ENCODE results near the gene CDC42EP4. TPM values are rescaled to one million over a fixed set of nuclear protein-coding genes. Genes with fewer than 3 reads are reported as not detected.

Gene CDC42EP4
- total RNA-seq, 1 donor = 16.3 TPM

GRCh38 chr17:73307130-73307529 lies 4.7 kb downstream of the CDC42EP4 start:
- DNase-seq (ENCODE audit: insufficient read length, low spot score, missing footprints) = no peak
- Histone ChIP-seq H3K4me2 (ENCODE audit: insufficient read depth, low read length) (no peak overlapping the region), H3K27ac (ENCODE audit: low read depth, low read length) (no peak overlapping the region), H3K4me1 (ENCODE audit: insufficient read depth, low read length) (peaks cover 67% of the 10 kb centered on the region), H3K36me3 (ENCODE audit: insufficient read depth, low read length) (no peaks in the 10 kb centered on the region), H2AFZ (ENCODE audit: low read length) (no peak overlapping the region), H4K20me1 (ENCODE audit: insufficient read depth, low read length) (peaks cover 10% of the 10 kb centered on the region), H3K9me3 (ENCODE audit: low read depth, low read length) (no peaks in the 10 kb centered on the region), H3K79me2 (ENCODE audit: insufficient read depth, low read length) (peaks cover 68% of the 10 kb centered on the region), H3K27me3 (ENCODE audit: insufficient read depth, low read length) (no peaks in the 10 kb centered on the region), H3K4me3 (ENCODE audit: insufficient read depth, low read length) (no peak overlapping the region)
- TF ChIP-seq, protein P1, sequence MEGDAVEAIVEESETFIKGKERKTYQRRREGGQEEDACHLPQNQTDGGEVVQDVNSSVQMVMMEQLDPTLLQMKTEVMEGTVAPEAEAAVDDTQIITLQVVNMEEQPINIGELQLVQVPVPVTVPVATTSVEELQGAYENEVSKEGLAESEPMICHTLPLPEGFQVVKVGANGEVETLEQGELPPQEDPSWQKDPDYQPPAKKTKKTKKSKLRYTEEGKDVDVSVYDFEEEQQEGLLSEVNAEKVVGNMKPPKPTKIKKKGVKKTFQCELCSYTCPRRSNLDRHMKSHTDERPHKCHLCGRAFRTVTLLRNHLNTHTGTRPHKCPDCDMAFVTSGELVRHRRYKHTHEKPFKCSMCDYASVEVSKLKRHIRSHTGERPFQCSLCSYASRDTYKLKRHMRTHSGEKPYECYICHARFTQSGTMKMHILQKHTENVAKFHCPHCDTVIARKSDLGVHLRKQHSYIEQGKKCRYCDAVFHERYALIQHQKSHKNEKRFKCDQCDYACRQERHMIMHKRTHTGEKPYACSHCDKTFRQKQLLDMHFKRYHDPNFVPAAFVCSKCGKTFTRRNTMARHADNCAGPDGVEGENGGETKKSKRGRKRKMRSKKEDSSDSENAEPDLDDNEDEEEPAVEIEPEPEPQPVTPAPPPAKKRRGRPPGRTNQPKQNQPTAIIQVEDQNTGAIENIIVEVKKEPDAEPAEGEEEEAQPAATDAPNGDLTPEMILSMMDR (IDR thresholded peaks at IDR 0.05; ENCODE audit: extremely low read depth, low read depth, low read length) = no peak

DNA sequence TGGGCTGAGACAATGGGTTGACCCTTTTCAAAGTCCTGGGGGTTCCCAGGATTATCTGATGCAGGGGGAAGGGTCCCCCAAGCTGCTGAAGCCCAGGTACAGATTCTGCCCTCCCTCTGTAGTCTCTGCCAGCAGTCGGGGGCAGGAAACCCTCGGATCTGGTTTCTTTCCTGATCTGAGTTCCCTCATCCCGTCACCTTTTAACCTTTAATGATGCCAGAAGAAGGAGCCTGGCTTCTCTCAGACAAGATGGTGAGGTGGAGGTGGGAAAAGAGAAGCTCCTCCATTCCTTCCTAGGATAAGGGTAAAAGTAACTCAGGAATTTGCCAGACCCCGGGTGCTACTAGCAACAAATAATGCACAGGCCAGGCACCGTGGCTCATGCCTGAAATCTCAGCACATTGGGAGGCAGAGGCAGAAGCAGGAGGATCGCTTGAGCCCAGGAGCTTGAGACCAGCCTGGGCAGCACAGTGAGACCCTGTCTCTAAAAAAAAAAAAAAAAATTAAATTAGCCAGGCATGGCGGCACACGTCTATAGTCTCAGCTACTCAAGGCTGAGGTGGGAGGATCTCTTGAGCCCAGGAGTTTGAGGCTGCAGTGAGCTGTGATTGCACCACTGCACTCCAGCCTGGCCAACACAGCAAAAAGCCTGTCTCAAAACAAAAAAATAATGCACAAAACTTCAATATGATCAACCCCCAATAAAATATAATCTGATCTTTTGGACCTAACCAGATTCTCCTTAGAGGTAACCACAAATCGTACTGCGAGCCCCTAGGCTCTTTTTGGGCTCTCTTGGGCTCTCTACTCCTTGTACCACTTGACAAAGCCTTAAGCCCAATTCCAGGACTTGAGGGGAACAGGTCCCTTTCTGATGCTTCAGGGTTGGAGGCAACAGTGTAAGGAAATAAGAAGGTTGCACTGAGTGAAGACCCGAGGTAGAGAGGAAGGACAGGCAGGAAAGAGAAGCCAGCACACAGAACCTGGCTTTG lies 5.7 kb downstream of the CDC42EP4 start:
- Histone ChIP-seq H3K79me2 (ENCODE audit: insufficient read depth, low read length) (peaks cover 73% of the 10 kb centered on the region), H3K4me1 (ENCODE audit: insufficient read depth, low read length) (peaks cover 70% of the 10 kb centered on the region), H3K4me3 (ENCODE audit: insufficient read depth, low read length) (peak overlapping the region; percentile 69), H3K27ac (ENCODE audit: low read depth, low read length) (peak overlapping the region; percentile 94), H2AFZ (ENCODE audit: low read length) (peak overlapping the region; percentile 35), H3K9me3 (ENCODE audit: low read depth, low read length) (no peaks in the 10 kb centered on the region), H4K20me1 (ENCODE audit: insufficient read depth, low read length) (peaks cover 15% of the 10 kb centered on the region), H3K36me3 (ENCODE audit: insufficient read depth, low read length) (no peaks in the 10 kb centered on the region), H3K4me2 (ENCODE audit: insufficient read depth, low read length) (peak overlapping the region; percentile 98), H3K27me3 (ENCODE audit: insufficient read depth, low read length) (no peaks in the 10 kb centered on the region)
- DNase-seq (ENCODE audit: insufficient read length, low spot score, missing footprints) = no peak
- TF ChIP-seq, protein P1 (IDR thresholded peaks at IDR 0.05; ENCODE audit: extremely low read depth, low read depth, low read length) = no peak

- peak; percentile 93 for DNase-seq (ENCODE audit: insufficient read length, low spot score, missing footprints)
- Histone ChIP-seq H3K27ac (ENCODE audit: low read depth, low read length) (peak overlapping the region; percentile 94), H3K4me2 (ENCODE audit: insufficient read depth, low read length) (peak overlapping the region; percentile 98), H3K4me3 (ENCODE audit: insufficient read depth, low read length) (peak overlapping the region; percentile 69), H3K79me2 (ENCODE audit: insufficient read depth, low read length) (peaks cover 79% of the 10 kb centered on the region), H2AFZ (ENCODE audit: low read length) (peak overlapping the region; percentile 85), H3K27me3 (ENCODE audit: insufficient read depth, low read length) (no peaks in the 10 kb centered on the region), H3K36me3 (ENCODE audit: insufficient read depth, low read length) (no peaks in the 10 kb centered on the region), H3K9me3 (ENCODE audit: low read depth, low read length) (no peaks in the 10 kb centered on the region), H3K4me1 (ENCODE audit: insufficient read depth, low read length) (peaks cover 70% of the 10 kb centered on the region), H4K20me1 (ENCODE audit: insufficient read depth, low read length) (peaks cover 18% of the 10 kb centered on the region)
- TF ChIP-seq, protein P1 (IDR thresholded peaks at IDR 0.05; ENCODE audit: extremely low read depth, low read depth, low read length) = peak; percentile 37
Measured at GRCh38 chr17:73304971-73305812, 6.6 kb downstream of the CDC42EP4 start.
